HG03520 (cell line): ENCODE results near the gene SLC66A3.
A peak's percentile ranks its signal among the peaks of the same experiment; 100 is the strongest.

ENCODE experiments used
- ATAC-seq: cut with Tn5 transposase; IDR thresholded peaks from one replicate; pipeline ENCODE4 v1.9.1; 2021; ENCODE audit warnings: mild to moderate bottlenecking, moderate library complexity; ENCODE audit not compliant: unreplicated experiment

Gene SLC66A3

GRCh38 chr2:11133936-11134320 lies 21.3 kb upstream of the SLC66A3 start:
- ATAC-seq, result no peak

DNA sequence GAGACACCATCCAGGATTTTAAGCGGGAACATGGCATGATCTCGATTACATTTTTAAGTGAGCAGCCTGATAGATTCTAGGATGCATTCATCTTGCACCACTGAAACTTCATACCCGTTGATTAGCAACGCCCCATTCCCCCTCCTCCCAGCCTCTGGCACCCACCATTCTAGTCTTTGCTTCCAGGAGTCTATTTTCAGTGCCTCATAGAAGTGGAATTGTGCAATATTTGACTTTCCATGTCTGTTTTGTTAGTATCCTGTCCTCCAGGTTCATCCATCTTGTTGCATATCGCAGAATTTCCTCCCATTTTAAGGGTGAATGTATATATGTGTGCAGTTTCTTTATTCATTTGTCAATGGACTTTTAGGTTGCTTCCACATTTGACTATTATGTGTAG lies 20.9 kb upstream of the SLC66A3 start:
- no peak for ATAC-seq

GRCh38 chr2:11140492-11140891 lies 14.8 kb upstream of the SLC66A3 start:
- ATAC-seq, result no peak

DNA sequence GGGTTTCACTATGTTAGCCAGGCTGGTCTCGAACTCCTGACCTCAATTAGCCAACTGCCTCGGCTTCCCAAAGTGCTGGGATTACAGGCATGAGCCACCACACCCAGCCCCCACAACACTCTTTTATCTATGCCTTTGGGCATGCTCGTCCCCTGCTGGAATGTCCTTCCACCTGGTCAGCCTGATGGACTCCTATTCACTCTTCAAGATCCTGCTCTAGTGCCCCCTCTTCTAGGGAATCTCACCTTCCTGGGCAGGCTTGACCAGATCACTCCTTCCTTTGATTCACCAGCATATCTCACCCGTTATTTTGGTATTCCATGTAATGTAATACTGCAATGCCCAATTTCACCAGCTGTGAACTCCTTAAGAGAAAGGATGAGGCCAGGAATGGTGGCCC lies 13.9 kb upstream of the SLC66A3 start:
- no peak for ATAC-seq

DNA sequence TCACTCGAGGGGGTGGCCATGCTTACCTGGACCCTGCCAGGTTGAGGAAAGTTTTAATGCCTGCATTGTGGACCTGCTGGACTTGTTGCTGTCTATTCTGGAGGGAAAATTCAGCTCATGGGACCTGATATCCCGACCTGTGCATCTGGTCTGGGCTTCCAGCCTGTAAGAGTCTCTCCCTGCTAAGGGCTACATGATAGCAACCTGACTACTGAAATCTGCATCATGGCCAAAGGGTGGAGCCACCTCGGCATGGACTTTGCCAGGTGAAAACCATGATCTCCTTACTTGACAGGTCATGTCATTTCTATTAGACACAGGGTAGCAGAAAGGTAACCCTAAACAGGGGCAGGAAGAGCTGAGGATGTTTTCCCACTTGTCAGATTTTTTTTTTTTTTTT lies 12.9 kb upstream of the SLC66A3 start:
- ATAC-seq, result no peak

GRCh38 chr2:11142987-11143386 lies 12.3 kb upstream of the SLC66A3 start:
- no peak for ATAC-seq

GRCh38 chr2:11144077-11144737 lies 11.1 kb upstream of the SLC66A3 start:
- no peak for ATAC-seq

DNA sequence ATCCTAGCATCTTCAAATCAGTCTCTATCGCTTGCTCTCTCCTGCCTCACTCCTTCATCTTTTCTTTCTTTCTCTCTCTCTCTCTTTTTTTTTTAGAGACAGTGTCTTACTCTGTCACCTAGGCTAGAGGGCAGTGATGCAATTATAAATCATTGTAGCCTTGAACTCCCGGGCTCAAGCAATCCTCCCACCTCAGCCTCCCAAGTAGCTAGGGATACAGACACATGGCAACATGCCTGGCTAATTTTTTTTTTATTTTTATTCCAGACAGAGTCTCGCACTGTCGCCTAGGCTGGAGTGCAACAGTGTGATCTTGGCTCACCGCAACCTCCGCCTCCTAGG lies 10.6 kb upstream of the SLC66A3 start:
- ATAC-seq, result no peak

DNA sequence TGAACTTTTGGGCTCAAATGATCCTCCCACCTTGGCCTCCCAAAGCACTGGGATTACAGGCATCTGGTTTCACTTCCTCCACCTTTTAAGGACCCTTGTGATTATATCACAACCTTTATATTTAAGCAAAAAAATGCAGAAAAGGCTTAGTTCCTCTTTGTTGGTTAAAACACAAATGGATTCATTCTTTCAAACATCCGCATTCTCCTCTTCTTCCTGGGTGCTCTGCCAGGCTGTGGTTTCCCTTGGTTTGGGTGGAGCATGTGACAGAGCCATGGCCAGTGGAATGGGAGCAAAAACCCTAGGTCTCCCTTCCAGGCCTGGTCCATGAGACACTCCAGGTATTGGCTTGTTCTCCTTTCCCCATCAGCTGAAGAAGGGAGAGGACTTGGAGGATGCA lies 9.9 kb upstream of the SLC66A3 start:
- ATAC-seq, result no peak

- no peak for ATAC-seq
These were observed 9.2 kb upstream of the SLC66A3 start for GRCh38 chr2:11146076-11146475.

DNA sequence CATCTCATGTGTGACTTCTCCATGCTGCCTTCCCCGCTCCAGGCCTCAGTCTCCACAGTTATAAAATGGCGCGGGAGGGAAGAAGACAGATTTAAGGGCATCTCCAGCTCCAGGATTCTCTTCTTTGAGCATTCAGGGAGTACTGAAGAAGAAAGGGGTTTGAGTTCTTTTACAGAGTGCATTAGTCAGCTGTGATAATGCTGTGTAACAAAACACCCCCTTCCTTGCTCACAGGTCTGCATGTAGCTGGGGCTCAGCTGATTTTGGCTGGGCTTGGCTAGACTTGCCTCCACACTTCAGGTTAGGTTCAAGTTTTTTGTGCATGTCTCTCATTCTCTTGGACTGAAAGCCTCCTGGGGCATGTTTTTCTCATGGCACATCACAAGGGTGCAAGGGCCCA lies 8.0 kb upstream of the SLC66A3 start:
- no peak for ATAC-seq

GRCh38 chr2:11152591-11152990 lies 2.7 kb upstream of the SLC66A3 start:
- ATAC-seq, result no peak

DNA sequence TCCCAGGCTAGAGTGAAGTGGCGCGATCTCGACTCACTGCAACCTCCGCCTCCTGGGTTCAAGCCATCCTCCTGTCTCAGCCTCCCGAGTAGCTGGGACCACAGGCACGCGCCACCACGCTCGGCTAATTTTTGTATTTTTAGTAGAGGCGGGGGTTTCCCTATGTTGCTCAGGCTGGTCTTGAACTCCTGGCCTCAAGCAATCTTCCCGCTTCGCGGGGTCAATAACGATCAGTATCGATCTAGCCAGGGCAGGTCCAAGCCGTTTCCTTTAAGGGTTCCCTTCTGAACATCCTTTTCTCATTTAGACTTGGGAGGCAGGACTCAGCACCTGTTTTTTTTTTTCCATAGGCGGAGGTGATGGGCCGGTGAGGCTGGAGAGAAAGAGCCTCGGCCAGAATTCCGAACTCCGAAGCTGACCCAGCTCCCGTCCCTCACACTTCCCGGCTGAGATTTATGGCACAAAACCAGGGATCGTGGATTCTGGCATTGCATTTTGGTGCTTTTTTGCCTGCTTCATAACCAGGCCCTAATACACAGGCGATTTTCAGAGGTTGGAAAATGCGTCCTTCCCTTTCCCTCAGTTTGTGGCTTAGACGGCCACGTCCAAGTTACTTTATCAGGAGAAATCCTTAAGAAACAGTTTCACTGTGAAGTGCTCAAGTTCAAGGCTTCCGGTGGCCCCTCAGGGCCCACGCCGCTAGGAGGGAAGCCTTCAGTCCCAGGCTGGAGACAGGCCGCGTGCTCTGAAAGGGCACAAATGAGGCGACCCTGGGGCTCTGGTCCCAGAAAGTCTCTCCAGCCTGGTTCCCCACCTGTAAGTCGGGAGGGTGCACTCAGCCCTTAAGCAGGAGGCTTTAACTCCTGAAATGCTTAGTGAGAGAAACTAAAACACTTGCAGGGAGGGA lies 998 bp upstream of the SLC66A3 start:
- ATAC-seq, result peak; percentile 9

GRCh38 chr2:11154923-11155380 lies 315 bp upstream of the SLC66A3 start:
- ATAC-seq, result peak; percentile 63

GRCh38 chr2:11156396-11157075 lies 1.3 kb downstream of the SLC66A3 start:
- ATAC-seq, result no peak

- no peak for ATAC-seq
These were observed 2.0 kb downstream of the SLC66A3 start for GRCh38 chr2:11157296-11157695.

- no peak for ATAC-seq
These were observed 2.5 kb downstream of the SLC66A3 start for GRCh38 chr2:11157731-11158130.

DNA sequence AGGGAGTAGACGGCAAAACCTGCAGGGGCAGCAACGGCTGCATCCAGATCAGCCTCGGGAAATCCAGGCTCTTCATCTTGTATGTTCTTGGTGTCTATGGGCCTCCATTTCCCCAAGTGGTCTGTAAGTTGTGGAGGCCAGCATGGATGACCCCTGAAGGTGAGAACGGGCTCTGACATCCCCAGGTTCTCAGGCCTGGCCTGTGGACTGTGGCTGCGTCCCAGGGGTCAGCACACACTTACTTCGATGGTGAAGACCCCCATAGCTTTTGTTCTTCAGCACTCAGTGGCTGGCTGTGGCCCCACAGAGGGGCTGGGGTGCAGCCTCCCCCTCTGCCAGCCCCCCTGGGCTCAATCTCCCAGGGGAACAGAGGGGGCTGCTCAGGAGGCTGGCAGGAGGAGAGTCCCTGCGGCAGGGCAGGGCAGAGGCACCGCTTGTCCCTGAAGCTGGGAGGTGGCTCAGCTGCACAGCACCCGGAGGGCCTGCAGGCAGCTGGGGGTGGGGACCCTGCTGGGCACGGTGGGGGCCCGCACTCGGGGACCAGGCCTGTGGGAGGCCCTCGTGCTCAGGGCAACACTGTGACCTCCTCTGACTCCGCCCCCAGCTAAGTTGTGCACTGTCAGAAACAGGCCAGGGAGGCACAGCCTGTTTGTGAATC lies 3.8 kb downstream of the SLC66A3 start:
- ATAC-seq, result no peak

GRCh38 chr2:11159574-11160170 lies 4.4 kb downstream of the SLC66A3 start:
- no peak for ATAC-seq

- ATAC-seq, result no peak
These were observed 5.0 kb downstream of the SLC66A3 start for GRCh38 chr2:11160256-11160655.
